ENCODE measurements around the gene SARNP. TPM values are rescaled to one million over a fixed set of nuclear protein-coding genes. Genes with fewer than 3 reads are reported as not detected.

SARNP gene
- total and polyA plus RNA-seq, 9 donors, result 48.0 to 89.3 (median 59.7) TPM

DNA sequence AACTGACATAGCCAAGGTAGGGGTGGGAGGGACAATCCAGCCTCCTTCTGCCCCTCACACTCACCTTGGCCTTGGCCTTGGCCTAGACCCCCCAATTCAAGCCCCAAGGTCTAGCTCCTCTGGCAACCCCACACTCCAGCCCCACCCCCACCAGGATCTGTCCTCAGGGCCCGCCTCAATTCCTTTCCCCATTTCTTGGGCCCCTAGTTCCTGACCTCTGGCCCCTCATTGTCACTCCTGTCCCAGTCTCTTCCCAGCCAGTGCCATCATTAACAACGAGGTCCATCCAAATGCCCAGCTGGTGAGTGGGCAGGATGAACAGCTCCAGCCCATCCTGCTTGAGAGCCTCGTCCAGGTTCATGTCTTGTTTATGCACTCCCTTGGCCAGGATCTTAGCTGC lies 81.4 kb downstream of the SARNP start:
- TF ChIP-seq POLR2A (IDR thresholded peaks at IDR 0.05), result no peak
- TF ChIP-seq, protein P1, sequence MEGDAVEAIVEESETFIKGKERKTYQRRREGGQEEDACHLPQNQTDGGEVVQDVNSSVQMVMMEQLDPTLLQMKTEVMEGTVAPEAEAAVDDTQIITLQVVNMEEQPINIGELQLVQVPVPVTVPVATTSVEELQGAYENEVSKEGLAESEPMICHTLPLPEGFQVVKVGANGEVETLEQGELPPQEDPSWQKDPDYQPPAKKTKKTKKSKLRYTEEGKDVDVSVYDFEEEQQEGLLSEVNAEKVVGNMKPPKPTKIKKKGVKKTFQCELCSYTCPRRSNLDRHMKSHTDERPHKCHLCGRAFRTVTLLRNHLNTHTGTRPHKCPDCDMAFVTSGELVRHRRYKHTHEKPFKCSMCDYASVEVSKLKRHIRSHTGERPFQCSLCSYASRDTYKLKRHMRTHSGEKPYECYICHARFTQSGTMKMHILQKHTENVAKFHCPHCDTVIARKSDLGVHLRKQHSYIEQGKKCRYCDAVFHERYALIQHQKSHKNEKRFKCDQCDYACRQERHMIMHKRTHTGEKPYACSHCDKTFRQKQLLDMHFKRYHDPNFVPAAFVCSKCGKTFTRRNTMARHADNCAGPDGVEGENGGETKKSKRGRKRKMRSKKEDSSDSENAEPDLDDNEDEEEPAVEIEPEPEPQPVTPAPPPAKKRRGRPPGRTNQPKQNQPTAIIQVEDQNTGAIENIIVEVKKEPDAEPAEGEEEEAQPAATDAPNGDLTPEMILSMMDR (IDR thresholded peaks at IDR 0.05), result no peak
- no peak for TF ChIP-seq EP300 (IDR thresholded peaks at IDR 0.05)
- intact Hi-C loops (cut with DNase I), result loop anchor here in 2 of 4 donors (5.0 to 10.0 kb wide), 2 partner anchors 196 to 899 kb away; partner anchors contain the start of genes BAZ2A (in 1 of the 2) and DGKA (in 1 of the 2)
- Histone ChIP-seq H3K4me1 (ENCODE audit: insufficient read depth) (no peaks in the 10 kb centered on the region), H3K9me3 (no peaks in the 10 kb centered on the region), H3K4me3 (no peak overlapping the region), H3K27me3 (no peaks in the 10 kb centered on the region), H3K27ac (no peak overlapping the region), H3K36me3 (no peaks in the 10 kb centered on the region)
- WGBS, 3 donors, result 29 to 39% (median 37%) methylated on average over 3 of the region's 3 CpGs
- DNase-seq, result no peak

DNA sequence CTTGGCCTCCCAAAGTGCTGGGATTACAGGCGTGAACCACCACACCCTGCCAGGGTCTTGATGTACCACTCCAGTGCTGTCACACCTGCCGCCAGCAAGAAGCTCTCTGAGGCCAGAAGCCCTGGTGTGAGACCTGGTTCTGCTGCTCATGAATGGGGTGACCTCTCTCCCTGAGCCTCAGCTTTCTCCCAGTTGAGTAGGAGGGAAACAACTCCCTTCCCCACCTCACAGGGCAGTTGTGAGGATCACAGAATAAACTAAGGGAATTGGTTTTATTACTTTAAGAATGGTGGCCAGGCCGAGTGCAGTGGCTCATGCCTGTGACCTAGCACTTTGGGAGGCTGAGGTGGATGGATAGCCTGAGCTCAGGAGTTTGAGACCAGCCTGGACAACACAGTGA lies 82.9 kb downstream of the SARNP start:
- no peak for DNase-seq
- intact Hi-C loops (cut with DNase I), result loop anchor here in 3 of 4 donors (5.0 to 10.0 kb wide), 3 partner anchors 193 to 900 kb away; partner anchors contain the start of genes BAZ2A (in 1 of the 3) and PYM1 (in 1 of the 3)
- WGBS, 3 donors, result 82 to 94% (median 91%) methylated on average over 3 of the region's 3 CpGs
- TF ChIP-seq, protein P1 (IDR thresholded peaks at IDR 0.05), result no peak
- Histone ChIP-seq H3K4me1 (ENCODE audit: insufficient read depth) (peaks cover 2% of the 10 kb centered on the region), H3K36me3 (no peaks in the 10 kb centered on the region), H3K9me3 (no peaks in the 10 kb centered on the region), H3K27me3 (no peaks in the 10 kb centered on the region), H3K4me3 (no peak overlapping the region), H3K27ac (no peak overlapping the region)

DNA sequence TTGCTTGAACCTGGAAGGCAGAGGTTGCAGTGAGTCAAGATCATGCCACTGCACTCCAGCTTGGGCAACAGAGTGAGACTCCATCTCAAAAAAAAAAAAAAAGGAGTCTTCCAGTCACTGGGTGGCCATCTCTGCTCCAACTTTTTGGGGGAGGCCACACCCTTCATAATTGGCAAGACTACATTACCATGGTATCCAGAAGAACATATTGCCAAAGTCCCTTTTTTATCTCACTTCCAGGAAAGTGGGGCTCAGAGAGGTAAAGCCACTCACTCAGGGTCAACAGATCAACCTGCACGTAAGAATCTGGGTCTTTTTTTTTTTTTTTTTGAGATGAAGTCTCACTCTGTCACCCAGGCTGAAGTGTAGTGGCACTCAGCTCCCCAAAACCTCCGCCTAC lies 83.7 kb downstream of the SARNP start:
- 78 to 85% (median 83%) methylated on average over 2 of the region's 2 CpGs for WGBS, 3 donors
- H3K36me3 ChIP-seq, result no peaks in the 10 kb centered on the region
- intact Hi-C loops (cut with DNase I), result loop anchor here in 3 of 4 donors (5.0 to 10.0 kb wide), 3 partner anchors 193 to 901 kb away; partner anchors contain the start of genes BAZ2A (in 1 of the 3) and PYM1 (in 1 of the 3)
- H3K4me3 ChIP-seq, result no peak overlapping the region
- no peaks in the 10 kb centered on the region for H3K27me3 ChIP-seq
- no peak for DNase-seq
- peaks cover 2% of the 10 kb centered on the region for H3K4me1 ChIP-seq (ENCODE audit: insufficient read depth)
- TF ChIP-seq POLR2A (IDR thresholded peaks at IDR 0.05) (no peak), EP300 (IDR thresholded peaks at IDR 0.05) (no peak)
- TF ChIP-seq, protein P1 (IDR thresholded peaks at IDR 0.05), result no peak
- no peak overlapping the region for H3K27ac ChIP-seq
- no peaks in the 10 kb centered on the region for H3K9me3 ChIP-seq

DNA sequence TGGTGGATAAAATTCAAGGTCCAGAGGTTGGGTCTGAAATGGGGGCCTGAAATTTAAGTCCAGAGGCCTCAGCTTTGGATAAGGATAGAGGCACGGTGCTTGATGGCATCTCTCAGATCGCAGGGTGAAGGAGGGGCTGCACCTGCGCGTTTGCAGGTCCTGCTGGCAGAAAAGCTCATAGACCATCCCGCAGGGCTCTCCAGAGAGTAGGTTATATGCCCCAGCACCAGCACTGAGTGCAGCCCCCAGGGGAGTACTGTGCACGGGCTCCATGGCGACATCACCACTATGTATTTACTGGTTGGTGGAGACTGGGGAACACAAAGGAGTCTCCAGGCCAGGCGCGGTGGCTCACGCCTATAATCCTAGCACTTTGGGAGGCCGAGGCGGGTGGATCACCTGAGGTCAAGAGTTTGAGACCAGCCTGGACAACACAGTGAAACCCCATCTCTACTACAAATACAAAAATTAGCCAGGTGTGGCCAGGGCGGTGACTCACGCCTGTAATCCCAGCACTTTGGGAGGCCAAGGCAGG lies 84.4 kb downstream of the SARNP start:
- Histone ChIP-seq H3K4me3 (no peak overlapping the region), H3K4me1 (ENCODE audit: insufficient read depth) (peaks cover 2% of the 10 kb centered on the region), H3K27me3 (no peaks in the 10 kb centered on the region), H3K9me3 (no peaks in the 10 kb centered on the region), H3K36me3 (no peaks in the 10 kb centered on the region), H3K27ac (no peak overlapping the region)
- 85 to 90% (median 90%) methylated on average over 14 of the region's 14 CpGs for WGBS, 3 donors
- intact Hi-C loops (cut with DNase I), result loop anchor here in 3 of 4 donors (5.0 to 10.0 kb wide), 3 partner anchors 194 to 902 kb away; partner anchors contain the start of genes BAZ2A (in 1 of the 3) and PYM1 (in 1 of the 3)
- DNase-seq, result no peak
- no peak for TF ChIP-seq EP300 (IDR thresholded peaks at IDR 0.05)
- TF ChIP-seq POLR2A (IDR thresholded peaks at IDR 0.05), result no peak
- TF ChIP-seq, protein P1 (IDR thresholded peaks at IDR 0.05), result no peak
